ENCODE measurements around the gene KANSL2. TPM values are rescaled to one million over a fixed set of nuclear protein-coding genes. Genes with fewer than 3 reads are reported as not detected.

The KANSL2 gene
- total and polyA plus RNA-seq, 2 donors (not counting 3 experiments of a cell fraction or from before 2014, with no cell fraction given), result 30.5 to 35.8 TPM

DNA sequence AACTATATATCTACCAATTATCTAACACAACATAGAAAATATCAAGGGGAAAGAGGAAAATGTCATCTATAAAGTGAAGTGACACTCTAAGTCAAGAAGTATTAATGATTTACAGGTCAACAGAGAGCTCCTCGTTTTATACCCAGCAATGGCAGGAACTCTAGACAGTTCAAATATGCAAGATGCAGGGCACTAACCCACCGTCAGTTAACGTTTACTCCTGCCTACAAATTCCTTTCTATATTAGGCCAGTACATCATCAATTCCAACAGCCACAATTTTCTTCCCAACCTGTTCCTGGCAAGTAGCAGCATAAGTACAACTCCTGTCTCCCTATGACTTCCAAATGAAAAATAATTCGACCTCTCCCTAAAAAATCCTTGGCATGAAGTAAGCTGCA, 9.0 kb upstream of the KANSL2 start:
- POLR2A ChIA-PET, result interaction anchor here (2.0 kb wide), 1 partner anchor 9 kb away, joined by 8 read pairs; the partner anchor contains the start of gene KANSL2

More for the DNA sequence above, 9.0 kb upstream of the KANSL2 start:
- Histone ChIP-seq H3K4me2 (ENCODE audit: insufficient read depth, low read length) (no peak overlapping the region), H3K9me3 (replicated peaks; ENCODE audit: control insufficient read depth, insufficient read depth, low read length) (no peaks in the 10 kb centered on the region), H3K4me1 (ENCODE audit: control insufficient read depth, extremely low read depth, insufficient read depth, low read length) (no peaks in the 10 kb centered on the region), H3K4me3 (replicated peaks in 1 of 3; ENCODE audit: insufficient read depth in 1 of 3, low read depth in 1 of 3, low read length in 3 of 3) (no peak overlapping the region), H3K36me3 (ENCODE audit: control insufficient read depth in 2 of 2, extremely low read depth in 1 of 2, insufficient read depth in 2 of 2, low read length in 2 of 2) (peaks cover 18 to 20% of the 10 kb centered on the region in 2 experiments), H3K27me3 (ENCODE audit: control insufficient read depth in 2 of 2, insufficient read depth in 2 of 2, low read length in 2 of 2) (no peaks in the 10 kb centered on the region), H3K9ac (replicated peaks; ENCODE audit: extremely low read depth, insufficient read depth, low read length) (no peak overlapping the region), H3K79me2 (ENCODE audit: control insufficient read depth, insufficient read depth, low read length) (peaks cover 14% of the 10 kb centered on the region), H4K20me1 (replicated peaks; ENCODE audit: control insufficient read depth, extremely low read depth, insufficient read depth, low read length) (peaks cover 8% of the 10 kb centered on the region), H3K27ac (ENCODE audit: insufficient read depth, low read depth, low read length) (no peak overlapping the region), H2AFZ (ENCODE audit: low read depth, low read length) (no peak overlapping the region), H3K9me1 (replicated peaks; ENCODE audit: control insufficient read depth, extremely low read depth, insufficient read depth, low read length) (no peaks in the 10 kb centered on the region)
- TF ChIP-seq GATA2 (IDR thresholded peaks at IDR 0.05; ENCODE audit: insufficient read depth, insufficient read length, low read depth, low read length), result no peak
- TF ChIP-seq FOS (IDR thresholded peaks at IDR 0.05; ENCODE audit: borderline replicate concordance, insufficient read depth, low read length), result no peak
- no peak for TF ChIP-seq EZH2 (IDR thresholded peaks at IDR 0.05; ENCODE audit: borderline replicate concordance, low read depth, low read length, severe bottlenecking)
- TF ChIP-seq, protein P1, sequence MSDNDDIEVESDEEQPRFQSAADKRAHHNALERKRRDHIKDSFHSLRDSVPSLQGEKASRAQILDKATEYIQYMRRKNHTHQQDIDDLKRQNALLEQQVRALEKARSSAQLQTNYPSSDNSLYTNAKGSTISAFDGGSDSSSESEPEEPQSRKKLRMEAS (IDR thresholded peaks at IDR 0.05; ENCODE audit: insufficient read depth, insufficient read length), result no peak
- TF ChIP-seq POLR2A (IDR thresholded peaks at IDR 0.05; ENCODE audit: low read depth, low read length), result no peak
- TF ChIP-seq JUN (IDR thresholded peaks at IDR 0.05; ENCODE audit: borderline replicate concordance, insufficient read depth, insufficient read length, low read depth), result no peak
- TF ChIP-seq, protein P2, sequence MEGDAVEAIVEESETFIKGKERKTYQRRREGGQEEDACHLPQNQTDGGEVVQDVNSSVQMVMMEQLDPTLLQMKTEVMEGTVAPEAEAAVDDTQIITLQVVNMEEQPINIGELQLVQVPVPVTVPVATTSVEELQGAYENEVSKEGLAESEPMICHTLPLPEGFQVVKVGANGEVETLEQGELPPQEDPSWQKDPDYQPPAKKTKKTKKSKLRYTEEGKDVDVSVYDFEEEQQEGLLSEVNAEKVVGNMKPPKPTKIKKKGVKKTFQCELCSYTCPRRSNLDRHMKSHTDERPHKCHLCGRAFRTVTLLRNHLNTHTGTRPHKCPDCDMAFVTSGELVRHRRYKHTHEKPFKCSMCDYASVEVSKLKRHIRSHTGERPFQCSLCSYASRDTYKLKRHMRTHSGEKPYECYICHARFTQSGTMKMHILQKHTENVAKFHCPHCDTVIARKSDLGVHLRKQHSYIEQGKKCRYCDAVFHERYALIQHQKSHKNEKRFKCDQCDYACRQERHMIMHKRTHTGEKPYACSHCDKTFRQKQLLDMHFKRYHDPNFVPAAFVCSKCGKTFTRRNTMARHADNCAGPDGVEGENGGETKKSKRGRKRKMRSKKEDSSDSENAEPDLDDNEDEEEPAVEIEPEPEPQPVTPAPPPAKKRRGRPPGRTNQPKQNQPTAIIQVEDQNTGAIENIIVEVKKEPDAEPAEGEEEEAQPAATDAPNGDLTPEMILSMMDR (IDR thresholded peaks at IDR 0.05; ENCODE audit: extremely low read depth in 1 of 2, insufficient read depth in 1 of 2, low read depth in 1 of 2, low read length in 2 of 2), result no peak
- no peak for TF ChIP-seq MYC (IDR thresholded peaks at IDR 0.05; ENCODE audit: low read depth, low read length)
- TF ChIP-seq POLR2AphosphoS5 (IDR thresholded peaks at IDR 0.05; ENCODE audit: insufficient read depth, low read depth, low read length), result no peak
- no peak for FAIRE-seq
- intact Hi-C loops (cut with micrococcal nuclease), result no loop called here
- DNase-seq (ENCODE audit: low read depth, low spot score), result no peak
- dilution Hi-C loops (cut with MboI; ENCODE audit: extremely low pct_ligation_motif_present, low sequenced_read_pairs), result no loop called here
- BruUV-seq (replicated peaks), result no TSS peak
- CTCF ChIA-PET, result interaction anchor here (1.1 kb wide), 1 partner anchor 62 kb away, joined by 3 read pairs; no protein-coding TSS in a partner anchor
